TTC549 (cell line): ENCODE measurements around the gene PAX2.

Experiments
- FAIRE-seq: peaks from 2 replicates; lab custom pipeline; 2012; peaks lifted over from hg19 to GRCh38; lab: Jason Lieb, UNC

Gene PAX2

DNA sequence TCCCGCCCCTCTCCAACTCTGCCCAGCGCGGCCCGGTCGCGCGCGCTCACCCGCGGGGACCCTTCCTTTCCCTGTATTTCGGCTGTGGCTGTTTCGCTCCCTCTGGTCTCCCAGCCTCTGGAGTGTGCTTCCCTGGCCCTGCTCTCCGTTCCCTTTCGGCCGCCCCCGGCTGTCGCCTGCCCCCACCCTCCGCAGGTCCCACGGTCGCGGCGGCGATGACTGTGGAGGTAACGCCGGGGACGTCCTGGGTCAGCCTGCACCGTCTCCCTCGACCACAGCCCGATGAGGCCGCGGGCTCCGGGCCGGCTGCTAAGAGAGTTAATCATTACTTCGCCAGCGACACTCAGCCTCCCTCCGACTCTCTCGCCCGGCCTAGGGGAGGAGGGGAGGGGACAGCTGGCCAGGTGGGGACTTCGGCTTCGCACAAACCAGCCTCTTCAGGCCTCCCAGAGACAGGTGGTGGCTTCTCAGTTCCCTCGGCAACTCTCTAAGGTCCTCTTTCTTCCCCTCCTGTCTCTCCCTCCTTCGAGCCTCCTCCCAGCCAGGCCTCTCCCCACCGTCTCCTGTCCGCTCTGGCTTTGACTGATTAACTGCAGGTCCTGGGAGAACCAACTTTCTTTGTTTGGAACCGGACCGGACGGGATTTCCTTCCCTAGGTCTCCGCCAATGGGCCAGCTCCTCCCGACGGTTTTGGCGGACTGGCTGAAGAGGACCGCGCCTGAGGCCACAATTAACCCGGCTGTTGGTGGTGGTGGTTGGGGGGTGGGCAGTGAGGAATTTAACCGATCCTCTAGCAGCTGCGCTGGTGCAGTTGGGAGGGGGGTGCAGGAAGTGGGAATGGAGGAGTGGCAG, 5.6 kb upstream of the PAX2 start:
- no peak for FAIRE-seq

DNA sequence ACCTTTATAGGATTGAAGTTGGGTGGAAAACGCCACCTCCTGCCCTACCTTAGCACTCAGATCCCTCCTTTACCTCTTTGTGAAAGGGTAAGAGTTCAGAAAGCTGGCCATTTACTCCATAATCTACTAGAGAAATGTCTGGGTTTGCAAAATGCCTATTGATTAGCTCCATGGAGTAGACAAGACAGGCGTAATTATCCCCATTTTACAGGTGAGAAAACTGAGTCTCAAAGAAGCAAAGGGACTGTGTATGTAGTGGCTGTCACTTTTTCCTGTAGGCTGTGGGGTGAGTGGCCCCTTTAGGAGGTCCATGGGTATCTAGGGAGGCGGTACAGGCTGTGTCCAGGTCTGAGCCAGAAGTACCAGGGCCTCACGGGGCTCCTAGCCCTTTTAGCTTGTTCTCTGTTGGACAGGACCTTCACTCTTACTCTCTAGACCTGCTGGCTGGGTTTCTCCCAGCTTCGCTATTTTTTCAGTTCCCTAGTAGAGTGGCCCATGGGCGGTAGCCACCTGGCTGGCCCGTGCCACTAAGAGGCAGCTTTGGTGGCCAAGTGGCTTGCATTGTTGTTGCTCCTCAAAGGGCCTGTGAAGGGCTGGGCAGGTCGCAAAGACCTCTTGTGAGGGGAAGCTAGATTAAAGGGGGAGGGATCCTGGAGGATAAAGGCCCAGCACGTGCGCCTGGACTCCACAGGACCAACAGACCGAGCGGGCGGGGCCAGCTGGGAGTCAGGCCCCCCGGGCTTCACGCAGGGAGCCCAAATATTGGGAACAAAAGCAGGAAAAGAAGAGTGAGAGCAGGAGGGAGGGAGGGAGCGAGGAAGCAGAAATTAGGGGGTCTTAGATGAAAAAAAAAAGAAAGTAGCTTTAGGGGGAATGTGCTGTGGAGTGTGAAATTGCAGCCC, 4.7 kb upstream of the PAX2 start:
- no peak for FAIRE-seq

DNA sequence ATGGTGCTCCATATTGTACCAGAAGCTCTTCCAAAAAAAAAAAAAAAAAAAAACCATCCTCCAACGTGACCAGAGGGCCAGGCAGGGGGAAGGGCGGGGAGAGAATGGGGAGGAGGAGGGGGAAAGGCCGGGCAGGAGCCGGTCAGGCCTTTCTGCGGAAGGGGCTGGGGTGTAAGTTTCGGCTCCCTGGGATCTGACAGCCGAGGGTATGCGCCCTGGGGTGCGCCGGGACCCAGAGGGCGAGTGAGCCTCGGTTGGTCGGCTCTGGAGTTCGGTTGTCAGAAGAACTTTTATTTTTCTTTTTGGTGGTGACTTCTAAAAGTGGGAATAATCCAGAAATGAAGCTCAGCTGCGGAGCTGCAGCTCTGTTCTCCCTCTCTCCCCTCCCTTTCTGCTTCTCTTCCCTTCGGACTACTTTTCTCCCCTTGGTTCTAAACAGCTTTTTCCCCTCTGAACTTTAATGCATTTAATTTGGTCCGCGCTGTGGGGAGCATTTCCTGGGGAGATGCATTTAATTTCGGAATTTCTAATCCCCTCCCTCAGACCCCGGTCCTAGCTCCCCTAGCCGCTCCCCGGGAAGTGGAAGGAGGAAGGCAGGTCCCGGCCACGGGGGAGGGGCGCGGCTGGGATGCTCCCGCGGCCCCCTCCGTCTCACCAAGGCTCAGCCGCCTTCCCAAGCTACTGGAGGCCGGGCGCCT, 3.9 kb upstream of the PAX2 start:
- FAIRE-seq = no peak

DNA sequence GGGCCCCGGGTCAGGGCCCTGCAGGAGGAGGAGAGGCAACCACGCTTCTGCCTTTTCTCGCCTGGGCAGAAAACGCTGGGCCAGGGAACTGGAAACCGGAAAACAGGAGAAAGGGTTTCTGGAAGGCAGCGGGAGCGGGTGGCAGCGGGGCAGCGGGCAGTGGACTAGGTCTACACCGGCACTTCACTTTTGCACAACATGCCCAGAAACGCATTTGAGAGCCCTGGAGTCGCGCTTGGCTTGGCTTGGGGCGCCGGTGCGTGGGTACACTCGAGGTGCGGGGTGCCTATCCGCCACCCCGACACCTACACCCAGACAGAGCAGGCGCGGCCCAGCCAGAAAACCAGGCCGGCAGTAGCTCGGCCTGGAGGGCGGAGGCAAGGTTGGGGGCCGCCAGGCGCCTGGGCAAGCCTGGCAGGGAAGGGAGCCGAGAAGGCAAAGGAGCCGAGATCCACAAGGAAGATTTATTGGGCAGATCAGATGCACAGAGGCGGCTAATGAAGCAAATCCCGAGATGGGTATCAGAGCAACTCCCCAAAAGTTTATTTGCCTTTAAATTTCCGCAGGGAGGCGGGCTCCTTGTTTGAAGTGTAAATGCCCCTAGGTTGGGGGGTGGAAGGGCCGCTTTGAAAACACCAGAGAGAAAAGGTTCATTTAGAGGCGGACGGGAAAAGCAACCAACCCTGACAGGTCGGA, 3.2 kb upstream of the PAX2 start:
- no peak for FAIRE-seq

DNA sequence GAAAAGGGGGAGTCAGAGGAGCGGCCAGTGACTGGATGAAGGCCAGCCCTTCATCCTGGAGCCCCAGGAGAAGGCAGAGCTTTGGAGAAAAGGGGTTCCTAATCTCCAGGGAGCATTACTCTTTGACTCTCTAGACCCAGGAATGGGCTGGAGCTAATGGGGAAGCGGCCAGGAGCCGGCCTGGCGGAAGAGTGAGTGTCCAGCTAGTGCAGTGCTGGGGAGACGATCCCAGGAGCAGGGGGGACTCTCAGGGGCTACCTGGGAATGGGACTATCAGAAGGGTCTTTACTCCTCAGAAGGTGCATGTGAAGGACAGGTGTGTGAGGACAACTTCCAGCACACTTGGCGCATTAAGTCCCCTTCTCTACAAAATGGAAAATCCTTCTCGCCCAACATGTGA, 2.4 kb upstream of the PAX2 start:
- FAIRE-seq = no peak

DNA sequence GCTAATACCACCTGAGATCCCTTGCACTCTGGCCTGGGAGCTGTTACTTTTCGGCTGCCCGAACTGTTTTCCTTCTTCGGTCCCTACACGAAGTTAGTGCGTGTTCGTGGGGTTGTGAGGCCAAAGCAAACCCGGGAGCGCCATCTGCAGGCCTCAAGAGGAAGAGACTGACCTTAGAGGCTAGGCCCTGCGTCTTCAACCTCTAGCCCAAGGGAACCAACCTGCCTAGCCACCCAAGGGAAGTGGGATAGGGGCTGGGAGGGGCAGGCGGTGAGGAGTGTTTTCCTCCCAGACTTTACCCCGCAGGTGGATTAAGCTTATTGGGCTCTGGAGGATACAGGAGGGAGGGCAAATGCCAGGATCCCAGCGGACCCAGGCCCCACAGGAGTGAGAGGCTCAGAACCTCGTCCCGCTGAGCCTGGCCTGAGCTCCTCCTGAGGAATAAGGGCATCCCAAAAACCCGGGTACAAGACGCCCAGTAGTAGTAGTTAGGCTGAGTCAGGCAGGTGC, 1.7 kb upstream of the PAX2 start:
- FAIRE-seq = peak; percentile 7

DNA sequence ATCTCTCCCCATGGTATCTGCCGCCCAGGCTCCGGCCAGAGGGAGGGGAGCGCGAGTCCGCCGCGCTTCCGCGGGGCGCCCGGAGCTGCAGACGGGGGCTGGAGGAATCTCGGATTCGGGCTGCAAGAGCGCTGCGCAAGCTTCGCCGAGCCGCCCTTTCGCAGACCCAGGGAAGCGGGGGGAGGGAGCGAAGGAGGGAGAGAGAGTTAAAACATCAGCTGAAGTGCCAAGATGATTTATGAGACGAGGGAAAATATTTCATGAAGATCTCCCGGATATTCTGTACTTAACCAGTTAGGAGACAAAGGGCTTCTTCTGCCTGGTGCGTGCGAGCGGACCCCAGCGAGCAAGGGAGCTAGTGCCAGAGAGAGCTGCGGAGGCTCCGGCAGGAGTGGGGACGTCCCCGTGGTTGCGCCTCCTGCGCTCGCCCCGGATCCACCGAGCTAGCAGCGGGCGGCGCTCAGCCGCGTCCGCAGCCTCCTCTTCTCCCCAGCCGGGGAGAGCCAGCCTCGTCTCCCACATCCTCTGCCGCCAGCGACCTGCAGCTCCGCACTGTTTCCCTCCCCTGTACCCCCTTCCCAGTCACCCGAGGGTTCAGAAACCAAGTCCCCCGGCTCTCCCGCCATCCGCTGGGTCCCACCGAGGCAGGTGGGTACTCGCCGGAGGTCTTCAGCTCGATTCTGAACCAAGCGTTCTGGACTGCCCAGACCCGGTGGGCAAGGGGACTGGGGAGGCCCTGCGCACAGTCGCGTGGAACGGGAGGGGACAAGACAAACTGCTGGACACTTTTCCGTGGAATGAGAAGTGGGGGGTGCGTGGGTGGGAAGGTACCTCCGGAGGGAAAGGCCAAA, 1.0 kb upstream of the PAX2 start:
- no peak for FAIRE-seq

DNA sequence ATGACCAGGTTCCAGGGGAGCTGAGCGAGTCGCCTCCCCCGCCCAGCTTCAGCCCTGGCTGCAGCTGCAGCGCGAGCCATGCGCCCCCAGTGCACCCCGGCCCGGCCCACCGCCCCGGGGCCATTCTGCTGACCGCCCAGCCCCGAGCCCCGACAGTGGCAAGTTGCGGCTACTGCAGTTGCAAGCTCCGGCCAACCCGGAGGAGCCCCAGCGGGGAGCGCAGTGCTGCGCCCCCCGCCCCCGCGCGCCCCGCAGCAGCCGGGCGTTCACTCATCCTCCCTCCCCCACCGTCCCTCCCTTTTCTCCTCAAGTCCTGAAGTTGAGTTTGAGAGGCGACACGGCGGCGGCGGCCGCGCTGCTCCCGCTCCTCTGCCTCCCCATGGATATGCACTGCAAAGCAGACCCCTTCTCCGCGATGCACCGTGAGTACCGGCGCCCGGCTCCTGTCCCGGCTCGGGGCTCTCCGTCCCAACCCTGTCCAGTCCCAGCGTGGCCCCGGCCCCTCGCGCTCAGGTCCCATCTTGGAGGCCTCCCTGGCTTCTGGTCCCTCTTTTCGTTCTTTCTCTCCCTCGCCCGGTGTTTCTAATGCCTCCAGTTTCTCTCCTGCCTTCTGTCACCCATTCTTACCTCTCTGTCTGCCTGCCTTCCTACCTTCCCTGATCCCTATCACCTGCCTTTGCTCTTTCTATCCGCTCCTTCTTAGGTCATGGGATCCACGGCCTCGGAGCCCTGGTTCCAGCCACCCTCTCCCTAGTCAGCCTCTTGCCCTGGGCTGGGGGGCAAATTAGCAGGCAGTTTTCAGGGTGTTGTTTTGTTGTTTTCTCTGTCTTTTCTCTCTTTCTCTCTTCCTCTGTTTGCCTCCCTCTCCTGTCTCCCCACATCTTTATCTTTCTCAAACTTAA, 751 bp downstream of the PAX2 start:
- FAIRE-seq = no peak

DNA sequence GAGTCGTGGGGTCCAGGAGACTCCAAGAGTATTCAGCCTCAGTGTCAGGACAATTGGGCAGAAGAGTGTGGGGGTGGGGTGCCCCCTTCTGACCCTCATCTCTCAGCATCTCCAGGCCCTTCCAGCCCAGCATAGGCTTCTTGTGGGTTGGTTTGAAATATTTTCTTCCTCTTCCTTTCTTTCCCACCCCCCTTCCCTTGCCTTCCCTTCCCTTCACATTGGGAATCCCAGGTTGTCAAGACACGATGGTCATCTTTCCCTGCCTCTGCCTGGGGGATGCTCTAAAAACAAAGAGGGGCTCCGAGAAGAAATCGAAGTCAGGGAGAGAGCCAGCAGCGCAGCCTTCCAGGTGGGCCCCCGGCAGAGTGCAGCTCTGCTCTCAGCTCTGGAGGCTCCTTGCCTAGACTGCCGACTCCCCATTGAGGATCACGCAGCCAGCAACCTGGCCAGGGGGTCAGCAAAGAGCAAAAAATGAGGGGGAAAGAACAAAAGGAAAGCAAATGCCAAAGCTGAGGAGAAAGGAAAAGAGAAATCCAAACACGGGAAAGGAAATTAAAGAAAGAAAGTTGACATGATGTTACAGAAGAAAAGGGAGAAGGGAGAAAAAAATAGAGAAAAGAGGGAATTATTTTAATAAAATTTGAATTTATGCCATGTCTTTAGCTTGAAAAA, 1.5 kb downstream of the PAX2 start:
- no peak for FAIRE-seq

DNA sequence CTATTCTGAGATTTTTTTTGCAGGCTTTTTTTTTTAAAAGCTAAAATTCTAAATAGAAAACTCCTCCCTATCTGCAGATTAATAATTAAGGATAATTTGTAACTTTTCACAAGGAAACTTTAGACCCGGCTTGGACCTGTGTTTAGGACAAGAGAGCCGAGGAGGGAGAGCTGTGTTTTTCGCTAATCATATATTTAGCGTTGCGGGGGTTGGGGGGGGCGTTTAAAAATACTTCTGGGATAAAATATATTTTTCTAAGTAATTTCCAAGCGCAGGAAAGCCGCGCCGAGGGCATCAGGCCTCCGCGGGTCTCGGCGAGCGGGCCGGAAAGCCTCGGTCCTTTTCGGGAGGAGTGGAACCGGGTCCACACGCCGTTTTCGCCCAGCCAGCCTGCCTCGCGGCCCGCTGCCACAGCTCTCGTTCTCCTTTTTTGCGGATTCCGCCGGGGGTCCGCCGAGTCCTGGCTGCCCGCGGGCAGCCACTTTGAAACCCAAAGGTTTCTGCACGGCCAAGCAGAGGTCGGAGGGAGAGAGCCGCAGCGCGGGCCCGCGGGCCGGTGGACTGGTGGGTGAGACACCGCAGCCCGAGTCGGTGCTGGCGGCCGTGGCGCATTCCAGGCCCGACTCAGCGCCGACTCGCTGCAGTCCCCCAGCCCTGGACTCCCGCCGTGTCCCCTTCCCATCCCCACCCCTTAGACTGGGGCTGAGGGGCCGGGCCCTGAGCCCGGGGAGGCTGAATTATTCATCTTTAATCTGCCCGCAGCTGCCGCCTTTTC, 2.3 kb downstream of the PAX2 start:
- no peak for FAIRE-seq

DNA sequence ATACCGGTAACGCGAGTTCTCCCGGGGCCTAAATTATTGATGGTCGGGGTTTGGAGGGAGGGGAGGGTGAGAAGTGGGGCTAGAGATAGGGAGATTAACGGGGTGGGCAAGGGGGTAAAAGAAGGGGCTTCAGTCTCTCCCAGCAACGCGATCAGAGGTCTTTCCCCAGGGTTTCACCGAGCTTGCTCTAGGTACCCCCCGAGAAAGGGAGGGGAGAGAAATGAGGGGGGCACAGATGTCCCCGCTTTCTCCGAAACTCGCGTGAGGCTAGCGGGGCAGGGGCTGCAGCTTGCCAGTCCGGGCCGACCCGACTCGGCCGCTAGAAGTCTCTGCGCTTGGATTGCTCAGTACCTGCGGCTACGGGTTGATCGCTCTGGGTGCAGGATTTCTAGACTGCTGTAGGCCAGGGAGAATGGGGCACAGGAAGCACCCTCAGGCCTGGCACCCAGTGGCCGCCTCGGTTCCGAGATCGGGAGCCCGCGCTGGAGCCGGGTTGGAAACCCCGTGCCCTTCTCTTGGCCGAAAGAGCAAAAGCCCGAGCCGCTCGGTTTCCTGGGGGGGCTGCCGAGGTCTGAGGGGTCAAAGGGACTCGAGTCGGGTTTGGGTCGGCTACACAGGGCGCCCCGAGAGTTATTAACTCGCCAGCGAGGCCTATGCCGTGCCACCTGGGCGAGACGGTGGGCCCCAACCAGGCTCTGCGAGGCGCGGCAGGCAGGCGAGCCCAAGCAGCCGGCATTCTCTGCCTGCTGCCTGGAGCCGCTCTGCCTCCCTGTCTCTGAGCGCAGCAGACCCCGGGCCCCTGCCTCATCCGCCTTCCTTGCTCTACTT, 3.1 kb downstream of the PAX2 start:
- FAIRE-seq = no peak

DNA sequence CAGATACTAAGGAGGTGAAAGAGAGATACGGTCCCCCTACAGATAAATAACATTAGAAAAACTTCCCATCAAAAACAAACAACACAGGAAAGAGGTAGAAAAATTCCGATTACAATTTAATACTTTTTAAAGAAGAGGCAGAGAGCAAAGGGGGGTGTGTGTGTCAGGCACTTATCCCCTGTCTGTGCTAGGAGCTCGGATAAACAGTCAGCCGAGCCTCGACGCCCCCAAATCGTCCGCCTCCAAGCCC, 3.6 kb downstream of the PAX2 start:
- no peak for FAIRE-seq

DNA sequence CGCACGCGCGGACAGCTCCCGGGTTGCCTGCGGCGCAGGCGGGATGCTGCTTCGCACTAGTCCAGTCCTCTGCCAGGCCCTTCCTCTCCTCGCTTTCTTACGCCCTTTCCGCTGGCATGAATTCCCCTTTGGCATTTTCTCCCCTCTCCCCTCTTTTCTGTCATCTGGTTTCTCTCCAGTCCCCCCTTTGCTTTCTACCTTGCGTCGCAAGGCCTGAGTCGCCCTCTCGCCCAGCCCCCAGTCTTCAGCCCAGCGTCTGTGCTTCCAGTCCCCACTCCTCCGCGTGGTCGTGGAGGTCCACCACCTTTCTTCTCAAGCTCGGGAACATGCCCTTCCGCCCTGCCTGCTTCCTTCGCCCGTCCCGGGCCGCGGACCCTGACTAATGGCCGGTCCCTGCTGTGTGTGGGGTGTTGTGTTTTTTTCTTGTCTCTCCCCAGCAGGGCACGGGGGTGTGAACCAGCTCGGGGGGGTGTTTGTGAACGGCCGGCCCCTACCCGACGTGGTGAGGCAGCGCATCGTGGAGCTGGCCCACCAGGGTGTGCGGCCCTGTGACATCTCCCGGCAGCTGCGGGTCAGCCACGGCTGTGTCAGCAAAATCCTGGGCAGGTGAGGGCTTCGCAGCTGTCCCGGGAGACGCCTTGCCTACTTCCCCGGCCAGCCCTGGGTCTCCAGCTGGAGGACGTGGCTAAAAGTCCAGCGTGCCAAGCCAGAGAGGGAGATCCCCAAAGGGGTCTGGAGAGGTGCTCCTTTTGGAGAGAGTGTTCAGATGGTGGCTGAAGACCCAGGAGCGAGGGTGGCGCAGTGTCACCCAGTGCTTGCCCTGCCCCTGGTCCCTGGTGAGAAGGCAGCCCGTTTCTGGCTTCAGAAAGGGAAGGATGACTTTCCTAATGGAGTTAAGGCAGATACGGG, 4.2 kb downstream of the PAX2 start:
- FAIRE-seq = no peak

DNA sequence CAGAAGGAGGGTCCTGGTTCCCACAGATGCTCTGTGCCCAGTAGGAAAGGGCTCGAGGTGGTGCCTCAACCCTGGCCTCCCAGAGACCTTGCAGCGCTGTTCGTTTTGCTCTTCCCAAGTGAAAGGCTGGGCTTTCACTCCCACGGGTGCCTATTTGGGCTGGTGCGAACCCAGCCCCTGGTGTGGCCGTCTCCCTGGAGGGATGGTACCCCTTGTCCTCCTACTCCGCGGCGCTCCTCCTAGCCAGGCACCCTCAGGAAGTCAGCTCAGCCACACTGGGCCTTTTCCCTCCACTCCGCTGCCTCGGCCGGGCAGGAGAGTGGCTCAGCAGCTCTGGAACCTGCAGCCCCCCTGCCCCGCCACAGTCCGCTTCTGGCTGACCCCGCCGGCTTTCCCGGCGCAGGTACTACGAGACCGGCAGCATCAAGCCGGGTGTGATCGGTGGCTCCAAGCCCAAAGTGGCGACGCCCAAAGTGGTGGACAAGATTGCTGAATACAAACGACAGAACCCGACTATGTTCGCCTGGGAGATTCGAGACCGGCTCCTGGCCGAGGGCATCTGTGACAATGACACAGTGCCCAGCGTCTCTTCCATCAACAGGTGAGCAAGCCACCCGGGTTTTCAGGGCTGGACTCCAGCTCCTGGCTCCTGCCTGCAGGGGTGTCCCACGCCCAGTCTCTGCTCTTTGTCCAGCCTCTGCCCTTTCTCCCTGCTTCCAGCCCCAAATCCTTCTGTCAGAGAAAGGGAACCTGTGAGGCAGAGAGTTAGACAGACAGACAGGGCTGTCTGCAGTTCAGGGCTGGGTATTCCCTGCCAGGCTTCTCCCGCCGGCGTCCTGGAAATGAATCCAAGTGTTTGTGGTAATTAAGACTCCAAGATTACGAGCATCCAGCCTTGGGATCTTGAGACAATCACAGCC, 5.2 kb downstream of the PAX2 start:
- no peak for FAIRE-seq

DNA sequence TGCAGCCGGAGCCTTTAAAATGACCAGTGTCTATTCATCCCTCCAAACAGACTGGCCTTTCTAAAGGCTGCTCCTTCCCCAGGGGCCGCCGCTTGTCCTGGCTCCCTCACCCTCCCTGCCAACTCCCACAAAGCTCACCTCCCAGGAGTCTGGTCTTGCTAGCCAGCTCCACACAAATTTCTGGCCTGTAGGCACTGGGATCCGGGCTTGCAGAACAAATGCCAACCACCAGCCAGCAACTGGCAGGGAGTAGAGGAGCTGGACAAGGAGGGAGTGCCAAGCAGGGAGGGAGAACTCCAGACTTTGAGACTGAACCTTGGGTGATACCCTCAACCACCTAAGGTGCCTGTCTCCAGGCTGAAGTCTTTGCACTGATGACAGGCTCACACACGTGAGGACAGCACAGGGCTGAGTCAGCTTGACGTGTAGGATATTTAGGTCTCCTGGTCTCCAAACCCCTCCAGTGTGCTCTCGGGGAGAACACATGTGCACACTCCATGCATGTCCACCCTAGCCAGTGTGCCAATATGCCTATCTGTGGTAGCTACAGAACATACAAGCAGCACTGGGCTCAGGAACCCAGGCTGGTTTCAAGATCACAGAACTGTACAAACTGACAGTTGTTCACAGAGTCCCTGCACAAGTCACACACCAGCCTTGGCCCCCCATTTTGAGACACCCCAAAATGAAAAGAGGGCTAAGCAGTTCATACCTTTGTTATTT, 6.0 kb downstream of the PAX2 start:
- FAIRE-seq = no peak
